ENCODE data around the gene PTPN7. TPM values are rescaled to one million over a fixed set of nuclear protein-coding genes. Genes with fewer than 3 reads are reported as not detected.
"Not testable (repeated sequence)": the region's sequence is repeated elsewhere in the genome, so short reads cannot be mapped to it uniquely, and the experiment has no call there.

PTPN7 gene
- total RNA-seq, 1 experiment from 2014 or later, result 0.33 TPM

DNA sequence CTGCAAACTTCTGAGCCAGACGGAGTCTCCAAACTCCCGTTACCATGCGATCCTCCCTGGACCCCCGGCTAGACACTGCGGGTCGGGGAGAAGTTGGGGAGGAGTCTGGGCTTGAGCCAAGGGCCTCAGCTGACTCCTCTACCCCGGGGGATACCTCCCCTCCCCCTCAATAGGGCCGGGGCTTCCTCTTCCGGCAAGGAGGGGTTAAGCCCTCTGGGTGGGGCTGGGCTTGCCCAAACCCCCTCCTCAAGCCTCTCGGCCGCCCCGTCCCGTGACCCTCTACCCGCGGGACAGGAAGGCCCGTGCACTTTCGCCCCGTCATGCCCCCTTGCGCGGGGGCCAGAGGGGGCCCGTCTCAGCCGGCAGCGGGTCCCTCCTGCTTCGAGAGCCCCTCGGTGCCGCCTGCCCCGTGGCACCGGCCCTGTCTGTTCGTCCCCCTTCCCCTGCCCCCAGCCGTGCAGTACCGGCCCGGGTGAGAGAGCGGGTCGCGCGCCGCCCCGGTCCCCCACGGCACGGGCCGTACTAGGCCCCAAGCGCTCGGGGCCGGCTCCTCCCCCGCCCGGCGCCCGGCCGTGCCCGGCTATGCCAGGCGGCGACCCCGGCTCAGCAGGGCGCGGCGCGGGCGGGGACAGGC, 16.5 kb downstream of the PTPN7 start:
- H3K4me3 ChIP-seq (ENCODE audit: low read depth in 2 of 2, low read length in 2 of 2), result peak overlapping the region; percentile 85 to 94
- intact Hi-C loops (cut with micrococcal nuclease; ENCODE audit: unreplicated experiment), result no loop called here
- peaks cover 15% of the 10 kb centered on the region for H3K4me1 ChIP-seq (ENCODE audit: control insufficient read depth, insufficient read depth, low read length)
- peak overlapping the region; percentile 87 for H3K27ac ChIP-seq (ENCODE audit: low read length)
- H3K27me3 ChIP-seq (ENCODE audit: control insufficient read depth, insufficient read depth, low read length), result no peaks in the 10 kb centered on the region
- peaks cover 2% of the 10 kb centered on the region; the same call in 1 of the 2 replicates for H3K36me3 ChIP-seq (ENCODE audit: control insufficient read depth, insufficient read depth, low read length)
- ChIA-PET POLR2A (interaction anchor here (1.0 kb wide), 1 partner anchor 134 kb away, joined by 3 read pairs; the partner anchor contains the start of gene ELF3), CTCF (no interaction called here)
- DNase-seq (ENCODE audit: low read depth, low spot score), result no peak
- TF ChIP-seq, protein P1, sequence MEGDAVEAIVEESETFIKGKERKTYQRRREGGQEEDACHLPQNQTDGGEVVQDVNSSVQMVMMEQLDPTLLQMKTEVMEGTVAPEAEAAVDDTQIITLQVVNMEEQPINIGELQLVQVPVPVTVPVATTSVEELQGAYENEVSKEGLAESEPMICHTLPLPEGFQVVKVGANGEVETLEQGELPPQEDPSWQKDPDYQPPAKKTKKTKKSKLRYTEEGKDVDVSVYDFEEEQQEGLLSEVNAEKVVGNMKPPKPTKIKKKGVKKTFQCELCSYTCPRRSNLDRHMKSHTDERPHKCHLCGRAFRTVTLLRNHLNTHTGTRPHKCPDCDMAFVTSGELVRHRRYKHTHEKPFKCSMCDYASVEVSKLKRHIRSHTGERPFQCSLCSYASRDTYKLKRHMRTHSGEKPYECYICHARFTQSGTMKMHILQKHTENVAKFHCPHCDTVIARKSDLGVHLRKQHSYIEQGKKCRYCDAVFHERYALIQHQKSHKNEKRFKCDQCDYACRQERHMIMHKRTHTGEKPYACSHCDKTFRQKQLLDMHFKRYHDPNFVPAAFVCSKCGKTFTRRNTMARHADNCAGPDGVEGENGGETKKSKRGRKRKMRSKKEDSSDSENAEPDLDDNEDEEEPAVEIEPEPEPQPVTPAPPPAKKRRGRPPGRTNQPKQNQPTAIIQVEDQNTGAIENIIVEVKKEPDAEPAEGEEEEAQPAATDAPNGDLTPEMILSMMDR (IDR thresholded peaks at IDR 0.05), result no peak
- TF ChIP-seq SIN3A (IDR thresholded peaks at IDR 0.05; ENCODE audit: borderline replicate concordance, insufficient read depth, low read depth, low read length) (no peak), POLR2AphosphoS5 (IDR thresholded peaks at IDR 0.05; ENCODE audit: low read depth, low read length) (no peak), TCF7L2 (IDR thresholded peaks at IDR 0.05; ENCODE audit: low read depth, low read length) (no peak)
- TF ChIP-seq, protein P2, sequence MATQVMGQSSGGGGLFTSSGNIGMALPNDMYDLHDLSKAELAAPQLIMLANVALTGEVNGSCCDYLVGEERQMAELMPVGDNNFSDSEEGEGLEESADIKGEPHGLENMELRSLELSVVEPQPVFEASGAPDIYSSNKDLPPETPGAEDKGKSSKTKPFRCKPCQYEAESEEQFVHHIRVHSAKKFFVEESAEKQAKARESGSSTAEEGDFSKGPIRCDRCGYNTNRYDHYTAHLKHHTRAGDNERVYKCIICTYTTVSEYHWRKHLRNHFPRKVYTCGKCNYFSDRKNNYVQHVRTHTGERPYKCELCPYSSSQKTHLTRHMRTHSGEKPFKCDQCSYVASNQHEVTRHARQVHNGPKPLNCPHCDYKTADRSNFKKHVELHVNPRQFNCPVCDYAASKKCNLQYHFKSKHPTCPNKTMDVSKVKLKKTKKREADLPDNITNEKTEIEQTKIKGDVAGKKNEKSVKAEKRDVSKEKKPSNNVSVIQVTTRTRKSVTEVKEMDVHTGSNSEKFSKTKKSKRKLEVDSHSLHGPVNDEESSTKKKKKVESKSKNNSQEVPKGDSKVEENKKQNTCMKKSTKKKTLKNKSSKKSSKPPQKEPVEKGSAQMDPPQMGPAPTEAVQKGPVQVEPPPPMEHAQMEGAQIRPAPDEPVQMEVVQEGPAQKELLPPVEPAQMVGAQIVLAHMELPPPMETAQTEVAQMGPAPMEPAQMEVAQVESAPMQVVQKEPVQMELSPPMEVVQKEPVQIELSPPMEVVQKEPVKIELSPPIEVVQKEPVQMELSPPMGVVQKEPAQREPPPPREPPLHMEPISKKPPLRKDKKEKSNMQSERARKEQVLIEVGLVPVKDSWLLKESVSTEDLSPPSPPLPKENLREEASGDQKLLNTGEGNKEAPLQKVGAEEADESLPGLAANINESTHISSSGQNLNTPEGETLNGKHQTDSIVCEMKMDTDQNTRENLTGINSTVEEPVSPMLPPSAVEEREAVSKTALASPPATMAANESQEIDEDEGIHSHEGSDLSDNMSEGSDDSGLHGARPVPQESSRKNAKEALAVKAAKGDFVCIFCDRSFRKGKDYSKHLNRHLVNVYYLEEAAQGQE (IDR thresholded peaks at IDR 0.05; ENCODE audit: insufficient read depth in 1 of 2, low read depth in 2 of 2, low read length in 1 of 2), result no peak
- no TSS peak for BruUV-seq (replicated peaks)
- in situ Hi-C loops (cut with HindIII; ENCODE audit: low pct_unique_long_range_greater_than_20kb, low sequenced_read_pairs), result no loop called here
- ATAC-seq, result peak; percentile 75
- H3K9me3 ChIP-seq (ENCODE audit: control insufficient read depth, insufficient read depth, low read depth, low read length), result no peaks in the 10 kb centered on the region

DNA sequence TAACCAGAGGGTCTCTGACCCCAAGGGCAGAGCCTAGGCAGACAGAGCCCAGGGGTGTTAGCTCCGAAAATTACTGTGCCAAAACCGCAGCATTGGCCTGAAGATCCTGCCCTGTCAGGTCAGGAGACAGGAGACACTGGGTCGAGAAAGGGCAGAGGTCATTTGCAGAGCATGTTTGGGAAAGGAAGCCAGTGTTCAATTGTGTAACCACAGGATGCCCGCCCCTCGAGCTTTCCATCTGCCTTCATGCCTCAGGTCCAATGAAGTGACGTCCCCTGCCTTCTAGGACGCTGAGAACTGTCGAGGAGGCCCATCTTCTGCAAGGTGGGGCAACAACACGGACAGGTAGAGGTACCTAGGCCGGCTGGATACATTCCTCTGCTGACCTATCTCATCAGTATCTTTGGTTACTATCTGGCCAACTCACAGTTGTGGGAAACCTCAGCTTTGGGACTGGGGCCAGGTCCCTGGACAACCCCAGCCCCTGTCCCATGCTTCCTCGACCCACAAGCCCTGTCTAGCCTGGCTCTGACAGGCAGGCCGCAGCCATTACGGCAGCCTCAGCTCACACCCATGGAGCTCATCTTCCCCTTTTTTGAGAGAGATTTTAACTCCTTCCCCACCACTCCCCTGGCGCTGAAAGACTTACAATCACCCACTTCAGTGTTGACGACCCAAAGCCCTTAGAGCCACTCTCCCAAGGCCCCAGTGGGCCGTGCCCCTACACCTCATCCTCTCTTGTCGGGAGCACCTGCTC, 17.2 kb downstream of the PTPN7 start:
- no peak for TF ChIP-seq POLR2AphosphoS5 (IDR thresholded peaks at IDR 0.05; ENCODE audit: low read depth, low read length)
- no peak for TF ChIP-seq SIN3A (IDR thresholded peaks at IDR 0.05; ENCODE audit: borderline replicate concordance, insufficient read depth, low read depth, low read length)
- TF ChIP-seq, protein P2 (IDR thresholded peaks at IDR 0.05; ENCODE audit: insufficient read depth in 1 of 2, low read depth in 2 of 2, low read length in 1 of 2), result no peak
- TF ChIP-seq, protein P1 (IDR thresholded peaks at IDR 0.05), result no peak
- no peak for TF ChIP-seq TCF7L2 (IDR thresholded peaks at IDR 0.05; ENCODE audit: low read depth, low read length)
- ChIA-PET CTCF (no interaction called here), POLR2A (interaction anchor here (1.0 kb wide), 1 partner anchor 133 kb away, joined by 3 read pairs; the partner anchor contains the start of gene ELF3)
- Histone ChIP-seq H3K9me3 (ENCODE audit: control insufficient read depth, insufficient read depth, low read depth, low read length) (no peaks in the 10 kb centered on the region), H3K4me3 (ENCODE audit: low read depth in 2 of 2, low read length in 2 of 2) (peak overlapping the region; percentile 85 to 94), H3K4me1 (ENCODE audit: control insufficient read depth, insufficient read depth, low read length) (peaks cover 15% of the 10 kb centered on the region), H3K36me3 (ENCODE audit: control insufficient read depth, insufficient read depth, low read length) (peaks cover 2% of the 10 kb centered on the region; the same call in 1 of the 2 replicates), H3K27ac (ENCODE audit: low read length) (peak overlapping the region; percentile 87), H3K27me3 (ENCODE audit: control insufficient read depth, insufficient read depth, low read length) (no peaks in the 10 kb centered on the region)
- DNase-seq (ENCODE audit: low read depth, low spot score), result no peak
- no TSS peak for BruUV-seq (replicated peaks)
- in situ Hi-C loops (cut with HindIII; ENCODE audit: low pct_unique_long_range_greater_than_20kb, low sequenced_read_pairs) (no loop called here), intact Hi-C loops (cut with micrococcal nuclease; ENCODE audit: unreplicated experiment) (no loop called here)
- ATAC-seq, result peak; percentile 50

DNA sequence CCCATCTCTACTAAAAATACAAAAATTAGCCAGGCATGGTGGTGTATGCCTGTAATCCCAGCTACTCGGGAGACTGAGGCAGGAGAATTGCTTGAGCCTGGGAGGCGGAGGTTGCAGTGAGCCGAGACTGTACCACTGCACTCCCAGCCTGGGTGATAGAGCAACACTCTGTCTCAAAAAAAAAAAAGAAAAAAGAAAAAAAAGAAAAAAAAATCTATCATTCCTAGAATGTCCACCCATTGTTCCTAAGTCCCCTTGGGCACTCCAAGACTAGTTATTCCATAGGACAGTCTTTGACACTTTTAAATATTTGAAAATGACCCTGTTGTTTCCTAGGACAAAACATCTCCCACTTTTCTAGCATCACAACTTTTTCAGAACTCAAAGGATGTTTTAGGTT, 18.9 kb downstream of the PTPN7 start:
- intact Hi-C loops (cut with micrococcal nuclease; ENCODE audit: unreplicated experiment); H3K27ac ChIP-seq (ENCODE audit: low read length); POLR2A ChIA-PET; CTCF ChIA-PET; H3K9me3 ChIP-seq (ENCODE audit: control insufficient read depth, insufficient read depth, low read depth, low read length); H3K4me3 ChIP-seq (ENCODE audit: low read depth in 2 of 2, low read length in 2 of 2); H3K36me3 ChIP-seq (ENCODE audit: control insufficient read depth, insufficient read depth, low read length); in situ Hi-C loops (cut with HindIII; ENCODE audit: low pct_unique_long_range_greater_than_20kb, low sequenced_read_pairs); H3K27me3 ChIP-seq (ENCODE audit: control insufficient read depth, insufficient read depth, low read length); ATAC-seq; DNase-seq (ENCODE audit: low read depth, low spot score); BruUV-seq (replicated peaks): not testable (repeated sequence)
- peaks cover 15% of the 10 kb centered on the region for H3K4me1 ChIP-seq (ENCODE audit: control insufficient read depth, insufficient read depth, low read length)

All from Panc1 (cell line).